GF-D8 (cell line): Measurements from ENCODE around the gene SPAG5.

Source experiments
- DNase-seq: peaks from one replicate; lab custom pipeline; 2025; lab: John Stamatoyannopoulos, UW

Gene SPAG5

GRCh38 chr17:28598799-28599310 lies at the start of gene SPAG5:
TSS of gene SPAG5 (minus strand) at chr17:28599025. CDS start at chr17:28598946, 79 bp downstream.
- DNase-seq = peak; percentile 59

GRCh38 chr17:28646039-28646754 lies 47.4 kb upstream of the SPAG5 start:
- no peak for DNase-seq

GRCh38 chr17:28645576-28645939 lies 46.7 kb upstream of the SPAG5 start:
- DNase-seq = no peak

- peak; percentile 57 for DNase-seq
Measured at GRCh38 chr17:28644787-28645575, 46.2 kb upstream of the SPAG5 start, which contains the start of gene BLTP2. TSS of gene BLTP2 (minus strand) at chr17:28645158. CDS start at chr17:28645056, 102 bp downstream.

GRCh38 chr17:28643983-28644786 lies 45.4 kb upstream of the SPAG5 start:
- DNase-seq = peak; percentile 10

- DNase-seq = no peak
Measured at GRCh38 chr17:28641579-28641978, 42.8 kb upstream of the SPAG5 start.

- DNase-seq = no peak
Measured at GRCh38 chr17:28635506-28635905, 36.7 kb upstream of the SPAG5 start.

GRCh38 chr17:28634206-28634865 lies 35.5 kb upstream of the SPAG5 start:
- no peak for DNase-seq

GRCh38 chr17:28626818-28627217 lies 28.0 kb upstream of the SPAG5 start:
- DNase-seq = no peak

GRCh38 chr17:28624148-28624547 lies 25.3 kb upstream of the SPAG5 start:
- DNase-seq = no peak

- DNase-seq = no peak
Measured at GRCh38 chr17:28623696-28624095, 24.9 kb upstream of the SPAG5 start.

- DNase-seq = no peak
Measured at GRCh38 chr17:28622186-28622585, 23.4 kb upstream of the SPAG5 start.

- no peak for DNase-seq
Measured at GRCh38 chr17:28620010-28620409, 21.2 kb upstream of the SPAG5 start.

- no peak for DNase-seq
Measured at GRCh38 chr17:28618464-28618863, 19.6 kb upstream of the SPAG5 start.

GRCh38 chr17:28616281-28616680 lies 17.5 kb upstream of the SPAG5 start:
- DNase-seq = no peak

GRCh38 chr17:28615260-28615940 lies 16.6 kb upstream of the SPAG5 start:
- no peak for DNase-seq

- no peak for DNase-seq
Measured at GRCh38 chr17:28613931-28614381, 15.1 kb upstream of the SPAG5 start, which contains the start of gene RSKR. TSS of gene RSKR (minus strand) at chr17:28614185. CDS start at chr17:28614161, 24 bp downstream.

- no peak for DNase-seq
Measured at GRCh38 chr17:28612936-28613872, 14.4 kb upstream of the SPAG5 start.

GRCh38 chr17:28612531-28612930 lies 13.7 kb upstream of the SPAG5 start:
- DNase-seq = no peak

- no peak for DNase-seq
Measured at GRCh38 chr17:28610376-28610775, 11.6 kb upstream of the SPAG5 start.
